GM03348 (cell line): ENCODE results near the gene ZCCHC2.

Source experiments
- DNase-seq: peaks from one replicate; pipeline ENCODE4 v3.0.0; 2012; ENCODE audit warnings: low spot score

The ZCCHC2 gene

GRCh38 chr18:62510789-62511188 is 12.0 kb upstream of the ZCCHC2 start:
- no peak for DNase-seq

GRCh38 chr18:62512532-62512931 is 10.3 kb upstream of the ZCCHC2 start:
- no peak for DNase-seq

GRCh38 chr18:62512996-62513395 is 9.8 kb upstream of the ZCCHC2 start:
- DNase-seq, result no peak

GRCh38 chr18:62514570-62514969 is 8.3 kb upstream of the ZCCHC2 start:
- DNase-seq, result no peak

- DNase-seq, result no peak
Measured at GRCh38 chr18:62516242-62516641, 6.6 kb upstream of the ZCCHC2 start.

GRCh38 chr18:62518460-62519375 is 4.1 kb upstream of the ZCCHC2 start:
- DNase-seq, result no peak

DNA sequence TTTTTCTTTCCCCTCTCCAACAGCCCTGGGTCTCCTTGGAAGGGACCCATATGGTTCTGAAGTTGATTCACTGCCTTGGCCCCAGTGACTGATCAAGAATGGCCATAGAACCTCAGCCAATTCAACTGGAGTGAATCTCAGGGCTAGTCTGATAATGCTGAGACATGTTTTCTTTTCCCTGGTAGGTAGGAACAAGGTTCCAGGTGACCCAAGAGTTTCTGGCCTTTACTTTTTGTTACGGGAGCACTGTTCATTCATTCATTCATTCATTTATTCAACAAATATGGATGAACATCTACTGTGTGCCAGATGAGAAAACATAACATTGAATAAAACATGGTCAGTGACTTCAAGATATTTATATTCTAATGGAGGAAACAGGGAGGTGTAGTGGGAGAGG is 3.1 kb upstream of the ZCCHC2 start:
- DNase-seq, result no peak

DNA sequence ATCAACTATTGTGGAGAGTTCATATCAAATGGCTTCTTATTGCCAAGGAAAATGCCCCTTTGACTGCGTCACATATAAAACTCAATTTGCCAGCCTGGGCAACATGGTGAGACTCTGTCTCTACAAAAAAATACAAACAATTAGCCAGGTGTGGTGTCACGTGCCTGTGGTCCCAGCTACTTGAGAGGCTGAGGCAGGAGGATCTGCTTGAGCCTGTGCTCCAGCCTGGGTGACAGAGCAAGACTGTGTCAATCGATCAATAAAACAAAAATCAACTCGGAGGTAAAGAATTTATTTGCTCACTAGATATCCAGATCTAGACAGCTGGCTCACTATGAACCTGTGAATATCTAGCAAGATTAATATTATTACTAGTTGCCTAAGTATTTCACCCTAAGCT is 1.7 kb upstream of the ZCCHC2 start:
- DNase-seq, result no peak

DNA sequence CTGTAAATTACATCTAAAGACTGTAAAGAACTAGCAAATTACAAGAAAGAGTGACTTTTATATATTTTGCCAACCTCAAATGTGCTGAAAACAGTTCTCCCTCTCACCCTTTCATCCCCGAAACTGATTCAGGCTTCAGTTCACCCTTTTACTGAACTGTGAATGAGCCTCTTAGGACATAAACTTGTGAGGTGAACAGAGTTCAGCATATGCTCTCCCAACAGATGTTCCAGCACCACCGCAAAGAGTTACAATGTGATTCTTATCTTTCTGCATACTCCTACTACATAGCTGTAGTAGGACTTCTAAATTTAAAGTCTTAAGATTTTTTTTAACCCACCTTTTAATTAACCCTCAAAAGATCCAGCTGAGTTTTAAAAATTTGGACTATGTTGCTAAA is 1.2 kb upstream of the ZCCHC2 start:
- DNase-seq, result no peak

DNA sequence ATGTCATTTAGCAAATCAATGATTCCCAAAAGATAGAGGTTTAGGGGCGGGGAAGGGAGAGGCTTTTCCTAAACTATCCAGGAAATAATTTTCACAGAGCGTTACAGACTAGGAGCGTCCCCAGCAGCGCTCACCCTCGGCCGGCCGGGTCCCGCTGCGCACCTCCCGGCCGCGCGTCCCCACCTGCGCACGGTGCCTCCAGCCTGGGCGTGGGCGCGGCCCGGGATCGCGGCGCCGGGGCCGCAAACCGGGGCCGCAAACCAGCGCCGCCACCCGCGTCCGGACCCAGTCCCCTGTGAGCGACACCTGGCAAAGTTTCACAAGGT is 684 bp upstream of the ZCCHC2 start:
- DNase-seq, result no peak

DNA sequence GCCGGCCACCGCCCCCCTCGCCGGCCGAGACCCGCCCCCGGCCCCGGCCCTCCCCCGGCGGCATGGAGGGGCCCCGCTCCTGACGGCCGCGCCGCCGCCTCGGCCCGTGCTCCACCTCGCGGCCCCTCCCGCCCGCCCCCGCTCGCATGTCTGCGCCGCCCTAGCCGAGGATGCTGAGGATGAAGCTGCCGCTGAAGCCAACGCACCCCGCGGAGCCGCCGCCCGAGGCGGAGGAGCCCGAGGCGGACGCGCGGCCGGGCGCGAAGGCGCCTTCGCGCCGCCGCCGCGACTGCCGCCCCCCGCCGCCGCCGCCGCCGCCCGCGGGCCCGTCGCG is 397 bp downstream of the ZCCHC2 start:
- no peak for DNase-seq

DNA sequence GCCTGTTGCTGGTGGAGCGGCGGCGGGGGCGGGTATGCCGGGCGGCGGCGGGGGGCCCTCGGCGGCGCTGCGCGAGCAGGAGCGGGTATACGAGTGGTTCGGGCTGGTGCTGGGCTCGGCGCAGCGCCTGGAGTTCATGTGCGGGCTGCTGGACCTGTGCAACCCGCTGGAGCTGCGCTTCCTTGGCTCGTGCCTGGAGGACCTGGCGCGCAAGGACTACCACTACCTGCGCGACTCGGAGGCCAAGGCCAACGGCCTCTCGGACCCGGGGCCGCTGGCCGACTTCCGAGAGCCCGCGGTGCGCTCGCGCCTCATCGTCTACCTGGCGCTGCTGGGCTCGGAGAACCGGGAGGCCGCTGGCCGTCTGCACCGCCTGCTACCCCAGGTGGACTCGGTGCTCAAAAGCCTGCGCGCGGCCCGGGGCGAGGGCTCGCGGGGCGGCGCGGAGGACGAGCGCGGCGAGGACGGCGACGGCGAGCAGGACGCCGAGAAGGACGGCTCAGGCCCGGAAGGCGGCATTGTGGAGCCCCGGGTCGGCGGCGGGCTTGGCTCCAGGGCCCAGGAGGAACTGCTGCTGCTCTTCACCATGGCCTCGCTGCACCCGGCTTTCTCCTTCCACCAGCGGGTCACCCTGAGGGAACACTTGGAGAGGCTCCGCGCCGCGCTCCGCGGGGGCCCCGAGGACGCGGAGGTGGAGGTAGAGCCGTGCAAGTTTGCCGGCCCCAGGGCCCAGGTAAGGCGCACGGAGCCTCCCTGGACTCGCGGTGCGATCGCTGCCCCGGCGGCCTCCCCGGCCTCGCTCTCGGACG is 1.0 kb downstream of the ZCCHC2 start:
- DNase-seq, result peak; percentile 52

DNA sequence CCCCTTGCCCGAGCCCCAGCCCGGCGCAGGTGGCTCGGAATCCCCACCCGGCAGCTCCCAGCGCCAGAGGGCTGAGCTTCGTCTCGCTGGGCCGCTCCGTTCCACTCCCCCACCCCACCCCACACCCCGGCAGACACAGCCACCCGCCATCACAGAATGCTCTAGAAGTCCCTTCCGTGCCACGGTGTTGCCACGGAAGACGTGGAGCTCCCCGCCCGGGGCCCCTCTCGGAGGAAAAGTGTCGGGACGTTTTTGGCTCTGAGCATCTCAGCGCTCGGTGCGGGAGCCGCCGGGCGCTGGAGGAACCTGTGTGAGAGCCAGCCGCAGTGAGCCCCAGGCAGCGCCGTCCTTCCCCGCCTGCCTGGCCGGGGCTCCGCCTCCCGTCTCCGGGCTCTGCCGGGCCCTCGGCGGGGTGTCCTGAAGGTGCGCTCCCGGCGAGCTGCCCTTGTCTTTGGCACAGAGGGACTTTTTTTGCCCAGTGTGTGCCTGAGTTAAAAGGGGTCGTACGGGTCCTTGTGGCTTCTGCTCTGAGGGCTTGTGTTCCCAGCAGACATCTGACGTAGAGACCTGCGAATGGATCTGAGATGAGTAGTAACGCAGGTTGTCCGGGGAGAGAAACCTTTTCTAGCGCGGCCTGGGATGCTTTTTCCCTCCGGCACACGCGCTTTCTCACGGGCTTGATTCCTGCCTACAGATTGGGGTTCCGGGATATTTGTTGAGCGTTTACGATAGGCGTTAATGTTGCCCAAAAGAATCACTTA is 1.8 kb downstream of the ZCCHC2 start:
- peak; percentile 78 for DNase-seq

DNA sequence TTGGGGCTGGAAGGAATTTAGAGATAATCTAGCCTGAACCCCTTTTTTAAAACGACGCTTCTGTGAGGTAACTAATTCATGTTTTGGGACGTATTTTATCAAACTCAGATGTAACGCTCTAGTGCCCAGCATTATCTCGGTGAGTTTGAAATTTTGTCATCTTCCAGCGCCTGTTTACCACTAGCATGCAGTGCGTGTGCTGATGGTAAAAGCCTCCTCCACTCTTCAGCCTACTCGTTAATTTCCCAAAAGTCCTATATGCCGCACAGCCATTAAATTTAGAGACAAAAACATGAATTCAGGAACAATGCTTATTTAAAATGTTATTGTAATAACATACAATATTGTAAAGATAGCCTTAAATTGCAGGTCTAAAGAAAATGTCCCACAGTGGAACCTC is 2.8 kb downstream of the ZCCHC2 start:
- no peak for DNase-seq

DNA sequence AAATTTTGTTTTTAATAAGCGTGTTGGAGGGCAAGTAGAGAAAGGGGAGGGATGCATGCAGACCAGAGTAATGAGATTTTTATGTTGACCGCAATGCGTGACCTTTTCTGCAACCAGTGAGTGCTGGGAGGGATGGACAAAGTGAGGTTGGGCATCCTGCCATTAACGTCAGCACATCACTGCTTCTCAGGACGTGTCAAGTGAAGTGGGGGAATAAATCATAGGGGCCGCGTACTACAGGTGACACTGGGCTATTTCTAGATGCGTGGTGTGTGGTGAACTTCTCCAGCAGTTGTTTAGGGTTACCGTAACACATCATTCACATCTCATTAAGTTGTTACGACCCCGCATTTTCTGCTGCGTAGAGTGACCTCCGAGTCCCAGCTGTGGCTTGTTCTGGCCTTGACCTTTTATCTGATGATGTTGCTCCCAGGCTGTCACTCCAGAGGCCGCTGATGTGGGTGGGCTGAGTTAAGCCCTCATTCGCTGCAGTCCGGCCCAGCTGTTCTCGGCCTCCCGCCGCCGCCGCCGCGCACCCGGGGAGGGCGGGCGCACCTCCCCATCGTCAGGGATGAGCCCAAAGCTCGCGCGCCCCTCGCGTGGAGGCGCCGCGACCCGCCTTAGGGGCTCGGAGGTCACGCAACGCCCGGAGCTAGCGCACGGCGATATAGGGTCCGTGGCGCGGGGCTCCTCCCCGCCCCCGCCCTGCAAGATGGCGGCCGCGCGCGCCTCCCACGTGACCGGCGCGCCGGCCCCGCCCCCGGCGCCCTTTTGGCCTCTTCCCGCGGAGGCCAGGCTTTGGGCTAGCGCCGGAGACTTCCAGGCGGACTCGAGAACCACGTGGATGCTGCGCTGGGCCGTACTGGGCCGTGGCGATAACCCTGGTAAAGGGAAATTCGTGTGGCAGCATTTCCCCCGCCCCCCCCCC is 3.5 kb downstream of the ZCCHC2 start:
- DNase-seq, result peak; percentile 94

GRCh38 chr18:62529597-62529996 is 6.8 kb downstream of the ZCCHC2 start:
- DNase-seq, result no peak

DNA sequence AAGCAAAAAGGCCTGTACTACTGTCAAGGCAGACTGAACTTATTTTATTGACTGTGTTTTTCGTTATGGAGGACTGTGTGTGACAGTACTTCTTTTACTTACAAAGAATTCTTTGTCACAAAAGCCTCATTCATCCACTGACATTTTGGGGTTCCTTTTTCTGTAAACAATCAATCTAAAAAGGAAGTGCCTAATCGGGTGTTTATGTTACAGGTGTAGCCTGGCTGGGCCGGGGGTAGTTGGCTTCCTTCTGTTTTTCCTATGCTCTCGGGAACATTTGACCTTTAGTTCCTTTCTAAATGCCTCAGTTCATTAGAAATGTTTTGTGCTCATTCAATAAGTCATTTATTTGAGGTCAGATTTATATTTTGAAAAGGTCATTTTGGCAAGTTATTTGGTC is 8.3 kb downstream of the ZCCHC2 start:
- DNase-seq, result no peak

DNA sequence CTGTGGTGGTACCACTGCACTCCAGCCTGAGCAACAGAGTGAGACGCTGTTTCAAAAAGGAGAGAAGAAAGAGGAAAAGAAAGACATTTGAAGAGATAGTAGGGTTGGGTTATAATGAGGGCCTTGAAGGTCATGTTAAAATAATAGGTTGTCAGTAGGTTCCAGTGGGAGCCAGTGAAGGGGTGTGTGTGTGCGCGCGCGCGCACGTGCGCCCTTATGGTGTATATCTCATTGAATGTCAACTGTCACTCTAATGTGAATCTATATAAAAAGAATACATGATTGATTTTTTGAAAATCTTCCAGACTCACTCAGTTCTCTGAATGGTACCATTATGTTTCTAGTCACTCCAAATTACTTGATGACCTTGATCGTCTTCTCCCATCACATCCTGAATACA is 9.1 kb downstream of the ZCCHC2 start:
- DNase-seq, result no peak

DNA sequence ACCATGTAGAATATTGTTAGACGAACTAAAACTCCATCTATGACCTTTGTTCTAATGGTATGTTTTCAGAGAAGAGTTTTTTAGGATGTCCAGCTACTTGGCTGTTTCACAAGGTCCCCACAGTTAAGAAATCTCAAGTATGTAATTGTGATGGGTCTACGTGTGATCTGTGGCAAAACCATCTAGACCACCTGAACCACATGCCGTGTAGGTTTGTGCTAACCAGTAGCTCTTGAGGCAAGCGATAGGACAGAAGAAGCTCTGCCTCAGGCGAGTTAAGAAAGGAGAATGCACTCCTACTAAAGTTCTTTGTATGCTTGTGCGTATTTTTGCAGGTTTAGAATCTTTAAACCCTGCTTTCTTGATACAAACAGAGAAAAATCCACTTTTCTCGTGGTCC is 13.2 kb downstream of the ZCCHC2 start:
- no peak for DNase-seq

- no peak for DNase-seq
Measured at GRCh38 chr18:62537042-62537894, 14.4 kb downstream of the ZCCHC2 start.

GRCh38 chr18:62537946-62538345 is 15.1 kb downstream of the ZCCHC2 start:
- DNase-seq, result no peak
